HepG2 (cell line): ENCODE data around the gene MSL2. TPM values are rescaled to one million over a fixed set of nuclear protein-coding genes. Genes with fewer than 3 reads are reported as not detected.

Experiments used
- BHLHE40 ChIP-seq: IDR thresholded peaks from 2 replicates; pipeline ENCODE4 v1.6.1; 2011; ENCODE audit warnings: low read length, improper control_type of control experiment
- BRCA1 ChIP-seq: sonication (generic); formaldehyde crosslinking; IDR thresholded peaks from 2 replicates; pipeline ENCODE4 v1.4.0; 2020; ENCODE audit warnings: missing genetic modification reagents
- CHD4 ChIP-seq: fragments of 200-600 bp; sonication (generic); IDR thresholded peaks from 2 replicates; pipeline ENCODE4 v1.7.0; 2017; ENCODE audit warnings: mild to moderate bottlenecking, low read length, borderline replicate concordance
- FOXA1 ChIP-seq, 2 experiments: fragments of 450-650 bp in 1 of 2; sonication (generic) in 1 of 2; formaldehyde crosslinking in 1 of 2; IDR thresholded peaks; 2 replicates each; pipeline versions ENCODE4 v1.4.0 to v1.6.1; 2016 to 2020; ENCODE audit warnings: missing genetic modification reagents in 1 of 2
- FOXO1 ChIP-seq: sonication (generic); formaldehyde crosslinking; IDR thresholded peaks from 2 replicates; pipeline ENCODE4 v1.4.0; 2020; ENCODE audit warnings: missing genetic modification reagents
- GFI1 ChIP-seq: sonication (generic); formaldehyde crosslinking; IDR thresholded peaks from 2 replicates; pipeline ENCODE4 v1.5.0; 2020; ENCODE audit warnings: missing genetic modification reagents, mild to moderate bottlenecking, borderline replicate concordance
- HNRNPL ChIP-seq: fragments of 200-400 bp; formaldehyde crosslinking; IDR thresholded peaks from 2 replicates; pipeline ENCODE4 v1.6.1; 2017; ENCODE audit warnings: mild to moderate bottlenecking, low read depth, low read length
- KDM3A ChIP-seq: IDR thresholded peaks from 2 replicates; pipeline ENCODE4 v1.6.1; 2018; ENCODE audit warnings: low read depth, missing compliant biosample characterization
- KMT2A ChIP-seq: sonication (generic); formaldehyde crosslinking; IDR thresholded peaks from 2 replicates; pipeline ENCODE4 v1.4.0; 2020; ENCODE audit warnings: missing genetic modification reagents
- MTA3 ChIP-seq: sonication (generic); formaldehyde crosslinking; IDR thresholded peaks from 2 replicates; pipeline ENCODE4 v1.4.0; 2020; ENCODE audit warnings: missing genetic modification reagents
- NCOR1 ChIP-seq: fragments of 200-600 bp; sonication (generic); IDR thresholded peaks from 2 replicates; pipeline ENCODE4 v1.7.0; 2017; ENCODE audit warnings: antibody characterized with exemption, low read length, borderline replicate concordance
- NFIC ChIP-seq: IDR thresholded peaks from 2 replicates; pipeline ENCODE4 v1.6.1; 2012; ENCODE audit warnings: mild to moderate bottlenecking, low read length, inconsistent platforms
- RXRB ChIP-seq: IDR thresholded peaks from 2 replicates; pipeline ENCODE4 v1.6.1; 2016; ENCODE audit warnings: borderline replicate concordance, missing genetic modification reagents, missing compliant biosample characterization
- SP140L ChIP-seq: sonication (generic); formaldehyde crosslinking; IDR thresholded peaks from 2 replicates; pipeline ENCODE4 v1.4.0; 2020; ENCODE audit warnings: missing genetic modification reagents, borderline replicate concordance
- ZNF101 ChIP-seq: sonication (generic); formaldehyde crosslinking; IDR thresholded peaks from 2 replicates; pipeline ENCODE4 v1.4.0; 2020; ENCODE audit warnings: mild to moderate bottlenecking, low read depth, missing genetic modification reagents, borderline replicate concordance
- ZNF354B ChIP-seq: sonication (generic); formaldehyde crosslinking; IDR thresholded peaks from 2 replicates; pipeline ENCODE4 v1.8.0; 2022; ENCODE audit warnings: mild to moderate bottlenecking, missing genetic modification reagents
- ZNF616 ChIP-seq: sonication (generic); formaldehyde crosslinking; IDR thresholded peaks from 2 replicates; pipeline ENCODE4 v1.5.0; 2020; ENCODE audit warnings: low read depth, mild to moderate bottlenecking, missing genetic modification reagents
- ZNF776 ChIP-seq: sonication (generic); formaldehyde crosslinking; IDR thresholded peaks from 2 replicates; pipeline ENCODE4 v1.4.0; 2020; ENCODE audit warnings: mild to moderate bottlenecking, missing genetic modification reagents
- polyA plus RNA-seq, 8 experiments: library from polyadenylated mRNA; depleted of rRNA in 3 of 8; stranded (reverse) in 7 of 8; unstranded in 1 of 8; fragments of >200 nt; fragmentation: Illumina TruSeq in 4 of 8; extraction: Trizol in 4 of 8; gene quantifications; 2 replicates each; pipeline versions ENCODE4 v1.2.1 to v1.2.3, GENCODE V29; 2011 to 2016; ENCODE audit warnings: low read depth in 4 of 8, missing spikeins in 1 of 8, mixed read lengths in 1 of 8; ENCODE audit not compliant: insufficient read depth in 1 of 8
- total RNA-seq, 5 experiments: library from RNA; depleted of rRNA; stranded (reverse); fragments of >200 nt; fragmentation: Illumina TruSeq; extraction: Trizol; gene quantifications; 2 replicates each; pipeline ENCODE4 v1.2.3, GENCODE V29; 2016; ENCODE audit warnings: low read depth in 1 of 5
- TF ChIP-seq, protein P1 (sequence below): sonication (generic); formaldehyde crosslinking; conservative IDR thresholded peaks from 2 replicates; pipeline ENCODE4 v1.4.0; 2020; ENCODE audit warnings: missing genetic modification reagents
- TF ChIP-seq, protein P2 (sequence below): sonication (generic); formaldehyde crosslinking; IDR thresholded peaks from 2 replicates; pipeline ENCODE4 v1.4.0; 2020; ENCODE audit warnings: missing genetic modification reagents
- TF ChIP-seq, protein P3 (sequence below), 2 experiments: sonication (generic) in 1 of 2; formaldehyde crosslinking in 1 of 2; IDR thresholded peaks; 2 replicates each; pipeline versions ENCODE4 v1.4.0 to v1.6.1; 2016 to 2020; ENCODE audit warnings: borderline replicate concordance in 1 of 2, low read depth in 1 of 2, mild to moderate bottlenecking in 1 of 2, missing genetic modification reagents in 1 of 2

Gene MSL2
- total and polyA plus RNA-seq, 2 of the 13 experiments (the other 11 are each of a cell fraction or from before 2014, with no cell fraction given): 6.9 to 11.7 TPM

DNA sequence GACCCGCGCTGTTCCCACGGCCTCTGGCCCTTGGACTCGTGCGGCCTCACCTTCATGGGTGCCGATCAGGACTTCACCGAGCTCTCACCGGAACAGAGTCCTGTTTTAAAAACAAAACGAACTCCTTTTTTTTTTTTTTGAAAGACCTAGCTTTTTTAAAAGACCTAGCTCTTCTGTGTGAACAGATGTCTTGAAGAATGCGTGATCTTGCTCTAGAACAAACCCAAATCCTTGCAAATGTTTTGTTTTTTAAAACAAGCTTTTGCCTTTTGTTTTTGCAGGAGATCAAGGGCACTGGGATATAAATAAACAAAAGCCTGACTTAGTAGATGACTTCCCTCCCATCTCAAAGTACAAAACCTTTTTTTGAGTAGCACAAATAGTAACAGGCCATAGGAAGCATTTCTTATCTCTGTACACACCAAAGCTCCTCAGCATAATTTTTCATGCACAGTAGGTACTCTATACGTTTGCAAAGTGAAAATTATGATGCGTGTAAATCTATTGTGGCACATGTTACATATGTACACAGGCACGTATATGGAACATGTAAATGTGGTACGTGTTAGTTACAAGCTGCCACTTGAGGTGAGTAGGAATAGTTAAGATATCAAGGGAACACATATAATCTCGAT, 1.1 kb upstream of the MSL2 start (continued):
- TF ChIP-seq ZNF101 (no peak), NCOR1 (peak; percentile 77; the same call in 1 of the 2 replicates), RXRB (CRISPR knock-in tag) (0 out of 2 replicates have a peak, but pooled peaks have one; percentile 36), KMT2A (CRISPR knock-in tag) (no peak), CHD4 (0 out of 2 replicates have a peak, but pooled peaks have one; percentile 55), BHLHE40 (peak; percentile 72), ZNF616 (CRISPR knock-in tag) (no peak), MTA3 (CRISPR knock-in tag) (no peak), BRCA1 (CRISPR knock-in tag) (no peak), FOXA1 (IDR thresholded peaks at IDR 0.05) (no peak), FOXA1 (CRISPR knock-in tag; IDR thresholded peaks at IDR 0.05) (peak; percentile 45; the same call in 1 of the 2 replicates), ZNF354B (CRISPR knock-in tag) (no peak), NFIC (peak; percentile 35), FOXO1 (CRISPR knock-in tag) (no peak), HNRNPL (no peak), SP140L (CRISPR knock-in tag) (no peak), KDM3A (no peak), ZNF776 (CRISPR knock-in tag) (no peak), GFI1 (CRISPR knock-in tag) (no peak)
- TF ChIP-seq, protein P1, sequence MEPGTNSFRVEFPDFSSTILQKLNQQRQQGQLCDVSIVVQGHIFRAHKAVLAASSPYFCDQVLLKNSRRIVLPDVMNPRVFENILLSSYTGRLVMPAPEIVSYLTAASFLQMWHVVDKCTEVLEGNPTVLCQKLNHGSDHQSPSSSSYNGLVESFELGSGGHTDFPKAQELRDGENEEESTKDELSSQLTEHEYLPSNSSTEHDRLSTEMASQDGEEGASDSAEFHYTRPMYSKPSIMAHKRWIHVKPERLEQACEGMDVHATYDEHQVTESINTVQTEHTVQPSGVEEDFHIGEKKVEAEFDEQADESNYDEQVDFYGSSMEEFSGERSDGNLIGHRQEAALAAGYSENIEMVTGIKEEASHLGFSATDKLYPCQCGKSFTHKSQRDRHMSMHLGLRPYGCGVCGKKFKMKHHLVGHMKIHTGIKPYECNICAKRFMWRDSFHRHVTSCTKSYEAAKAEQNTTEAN: no peak
- TF ChIP-seq, protein P2, sequence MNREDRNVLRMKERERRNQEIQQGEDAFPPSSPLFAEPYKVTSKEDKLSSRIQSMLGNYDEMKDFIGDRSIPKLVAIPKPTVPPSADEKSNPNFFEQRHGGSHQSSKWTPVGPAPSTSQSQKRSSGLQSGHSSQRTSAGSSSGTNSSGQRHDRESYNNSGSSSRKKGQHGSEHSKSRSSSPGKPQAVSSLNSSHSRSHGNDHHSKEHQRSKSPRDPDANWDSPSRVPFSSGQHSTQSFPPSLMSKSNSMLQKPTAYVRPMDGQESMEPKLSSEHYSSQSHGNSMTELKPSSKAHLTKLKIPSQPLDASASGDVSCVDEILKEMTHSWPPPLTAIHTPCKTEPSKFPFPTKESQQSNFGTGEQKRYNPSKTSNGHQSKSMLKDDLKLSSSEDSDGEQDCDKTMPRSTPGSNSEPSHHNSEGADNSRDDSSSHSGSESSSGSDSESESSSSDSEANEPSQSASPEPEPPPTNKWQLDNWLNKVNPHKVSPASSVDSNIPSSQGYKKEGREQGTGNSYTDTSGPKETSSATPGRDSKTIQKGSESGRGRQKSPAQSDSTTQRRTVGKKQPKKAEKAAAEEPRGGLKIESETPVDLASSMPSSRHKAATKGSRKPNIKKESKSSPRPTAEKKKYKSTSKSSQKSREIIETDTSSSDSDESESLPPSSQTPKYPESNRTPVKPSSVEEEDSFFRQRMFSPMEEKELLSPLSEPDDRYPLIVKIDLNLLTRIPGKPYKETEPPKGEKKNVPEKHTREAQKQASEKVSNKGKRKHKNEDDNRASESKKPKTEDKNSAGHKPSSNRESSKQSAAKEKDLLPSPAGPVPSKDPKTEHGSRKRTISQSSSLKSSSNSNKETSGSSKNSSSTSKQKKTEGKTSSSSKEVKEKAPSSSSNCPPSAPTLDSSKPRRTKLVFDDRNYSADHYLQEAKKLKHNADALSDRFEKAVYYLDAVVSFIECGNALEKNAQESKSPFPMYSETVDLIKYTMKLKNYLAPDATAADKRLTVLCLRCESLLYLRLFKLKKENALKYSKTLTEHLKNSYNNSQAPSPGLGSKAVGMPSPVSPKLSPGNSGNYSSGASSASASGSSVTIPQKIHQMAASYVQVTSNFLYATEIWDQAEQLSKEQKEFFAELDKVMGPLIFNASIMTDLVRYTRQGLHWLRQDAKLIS (CRISPR knock-in tag): no peak
- TF ChIP-seq, protein P3, sequence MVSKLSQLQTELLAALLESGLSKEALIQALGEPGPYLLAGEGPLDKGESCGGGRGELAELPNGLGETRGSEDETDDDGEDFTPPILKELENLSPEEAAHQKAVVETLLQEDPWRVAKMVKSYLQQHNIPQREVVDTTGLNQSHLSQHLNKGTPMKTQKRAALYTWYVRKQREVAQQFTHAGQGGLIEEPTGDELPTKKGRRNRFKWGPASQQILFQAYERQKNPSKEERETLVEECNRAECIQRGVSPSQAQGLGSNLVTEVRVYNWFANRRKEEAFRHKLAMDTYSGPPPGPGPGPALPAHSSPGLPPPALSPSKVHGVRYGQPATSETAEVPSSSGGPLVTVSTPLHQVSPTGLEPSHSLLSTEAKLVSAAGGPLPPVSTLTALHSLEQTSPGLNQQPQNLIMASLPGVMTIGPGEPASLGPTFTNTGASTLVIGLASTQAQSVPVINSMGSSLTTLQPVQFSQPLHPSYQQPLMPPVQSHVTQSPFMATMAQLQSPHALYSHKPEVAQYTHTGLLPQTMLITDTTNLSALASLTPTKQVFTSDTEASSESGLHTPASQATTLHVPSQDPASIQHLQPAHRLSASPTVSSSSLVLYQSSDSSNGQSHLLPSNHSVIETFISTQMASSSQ (IDR thresholded peaks at IDR 0.05; ENCODE audit: low read depth): no peak
- TF ChIP-seq, protein P3 (CRISPR knock-in tag; IDR thresholded peaks at IDR 0.05; ENCODE audit: borderline replicate concordance): no peak
